Stimulated activated CD8-positive, alpha-beta memory T cell treated with anti-CD3 and anti-CD28 coated beads, Interleukin-12 subunit alpha, Interleukin-12 subunit beta, amount 100 ng/mL, for 24 hours (primary cell): Measurements from ENCODE around the gene SP4.

Experiments used
- DNase-seq: peaks from one replicate; pipeline ENCODE4 v3.0.0-alpha.2; 2020; ENCODE audit errors: extremely low read depth

SP4 gene

GRCh38 chr7:21443149-21443841, 15.4 kb downstream of the SP4 start:
- DNase-seq, result no peak

- DNase-seq, result no peak
Observed at GRCh38 chr7:21448974-21449373, 21.1 kb downstream of the SP4 start.

- DNase-seq, result no peak
Observed at GRCh38 chr7:21450076-21450475, 22.2 kb downstream of the SP4 start.

GRCh38 chr7:21450941-21451340, 23.1 kb downstream of the SP4 start:
- no peak for DNase-seq

GRCh38 chr7:21454182-21454581, 26.3 kb downstream of the SP4 start:
- no peak for DNase-seq

- DNase-seq, result no peak
Observed at GRCh38 chr7:21454906-21455305, 27.0 kb downstream of the SP4 start.

- no peak for DNase-seq
Observed at GRCh38 chr7:21461282-21461681, 33.4 kb downstream of the SP4 start.

GRCh38 chr7:21462081-21462480, 34.2 kb downstream of the SP4 start:
- no peak for DNase-seq

- DNase-seq, result no peak
Observed at GRCh38 chr7:21463524-21463923, 35.6 kb downstream of the SP4 start.

- DNase-seq, result no peak
Observed at GRCh38 chr7:21468969-21469368, 41.1 kb downstream of the SP4 start.

- no peak for DNase-seq
Observed at GRCh38 chr7:21469894-21470293, 42.0 kb downstream of the SP4 start.

- DNase-seq, result no peak
Observed at GRCh38 chr7:21472029-21472428, 44.1 kb downstream of the SP4 start.

- no peak for DNase-seq
Observed at GRCh38 chr7:21476429-21476828, 48.5 kb downstream of the SP4 start.

- no peak for DNase-seq
Observed at GRCh38 chr7:21480693-21481403, 53.0 kb downstream of the SP4 start.

GRCh38 chr7:21486511-21486910, 58.6 kb downstream of the SP4 start:
- no peak for DNase-seq

GRCh38 chr7:21495731-21496130, 67.8 kb downstream of the SP4 start:
- DNase-seq, result no peak

GRCh38 chr7:21497072-21497471, 69.2 kb downstream of the SP4 start:
- no peak for DNase-seq

- no peak for DNase-seq
Observed at GRCh38 chr7:21500117-21500832, 72.4 kb downstream of the SP4 start.

GRCh38 chr7:21504021-21504420, 76.1 kb downstream of the SP4 start:
- no peak for DNase-seq

- DNase-seq, result no peak
Observed at GRCh38 chr7:21507627-21508343, 79.9 kb downstream of the SP4 start.

- no peak for DNase-seq
Observed at GRCh38 chr7:21508538-21508937, 80.7 kb downstream of the SP4 start.

GRCh38 chr7:21514062-21514461, 86.2 kb downstream of the SP4 start:
- DNase-seq, result no peak
